Neutrophil (primary cell): ENCODE measurements around the gene NR3C2.

Experiments used
- H3K27ac ChIP-seq: fragments of 200-600 bp; sonication (generic); 2 replicates; pipeline ENCODE4 v1.5.1; 2016; ENCODE audit warnings: mild to moderate bottlenecking, moderate library complexity
- H3K27me3 ChIP-seq: fragments of 200-600 bp; sonication (generic); 2 replicates; pipeline ENCODE4 v1.6.0; 2016; ENCODE audit warnings: mild to moderate bottlenecking
- H3K36me3 ChIP-seq: fragments of 200-600 bp; sonication (generic); 2 replicates; pipeline ENCODE4 v1.5.1; 2017
- H3K4me1 ChIP-seq, 2 experiments: fragments of 200-600 bp in 1 of 2; sonication (generic) in 1 of 2; 1 replicate in 1 of 2; 2 replicates in 1 of 2; pipeline versions ENCODE4 v1.5.1 to v1.6.1; 2013 to 2016; ENCODE audit warnings: low read depth in 1 of 2, low read length in 1 of 2, mild to moderate bottlenecking in 1 of 2, moderate library complexity in 1 of 2; ENCODE audit not compliant: control insufficient read depth in 1 of 2, insufficient read depth in 1 of 2
- H3K4me3 ChIP-seq, 2 experiments: fragments of 200-600 bp in 1 of 2; sonication (generic) in 1 of 2; 1 replicate in 1 of 2; 2 replicates in 1 of 2; pipeline ENCODE4 v1.5.1; 2013 to 2016; ENCODE audit warnings: low read depth in 1 of 2, low read length in 1 of 2, mild to moderate bottlenecking in 1 of 2, moderate library complexity in 1 of 2
- H3K9me3 ChIP-seq: fragments of 200-600 bp; sonication (generic); 2 replicates; pipeline ENCODE4 v1.5.1; 2016
- TF ChIP-seq, protein P1 (sequence below): fragments of 200-600 bp; sonication (generic); IDR thresholded peaks from 2 replicates; pipeline ENCODE4 v1.5.1; 2016; ENCODE audit warnings: antibody characterized with exemption

NR3C2 gene

DNA sequence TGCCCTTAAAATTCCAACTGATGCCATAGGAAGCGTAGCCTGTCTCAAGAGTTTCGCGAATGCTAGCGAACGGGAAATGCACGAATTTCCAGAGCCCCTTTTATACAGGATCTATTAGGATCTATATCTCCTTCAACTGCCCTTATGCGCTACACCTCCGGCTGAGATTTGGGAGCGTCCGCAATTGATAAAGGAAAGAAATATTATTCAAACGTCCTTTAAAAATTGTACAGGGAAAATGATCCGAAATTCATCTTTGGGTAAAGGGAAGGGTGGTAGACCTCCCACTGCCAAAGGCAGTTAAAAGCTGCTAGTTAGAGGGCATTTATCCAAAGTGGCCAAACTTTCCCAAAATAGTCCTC, 609 bp downstream of the NR3C2 start:
- peaks cover 23 to 44% of the 10 kb centered on the region in 2 experiments for H3K4me1 ChIP-seq
- H3K36me3 ChIP-seq = no peaks in the 10 kb centered on the region
- peak overlapping the region; percentile 60 to 66 for H3K4me3 ChIP-seq
- H3K9me3 ChIP-seq = no peaks in the 10 kb centered on the region
- H3K27ac ChIP-seq = no peak overlapping the region
- TF ChIP-seq, protein P1, sequence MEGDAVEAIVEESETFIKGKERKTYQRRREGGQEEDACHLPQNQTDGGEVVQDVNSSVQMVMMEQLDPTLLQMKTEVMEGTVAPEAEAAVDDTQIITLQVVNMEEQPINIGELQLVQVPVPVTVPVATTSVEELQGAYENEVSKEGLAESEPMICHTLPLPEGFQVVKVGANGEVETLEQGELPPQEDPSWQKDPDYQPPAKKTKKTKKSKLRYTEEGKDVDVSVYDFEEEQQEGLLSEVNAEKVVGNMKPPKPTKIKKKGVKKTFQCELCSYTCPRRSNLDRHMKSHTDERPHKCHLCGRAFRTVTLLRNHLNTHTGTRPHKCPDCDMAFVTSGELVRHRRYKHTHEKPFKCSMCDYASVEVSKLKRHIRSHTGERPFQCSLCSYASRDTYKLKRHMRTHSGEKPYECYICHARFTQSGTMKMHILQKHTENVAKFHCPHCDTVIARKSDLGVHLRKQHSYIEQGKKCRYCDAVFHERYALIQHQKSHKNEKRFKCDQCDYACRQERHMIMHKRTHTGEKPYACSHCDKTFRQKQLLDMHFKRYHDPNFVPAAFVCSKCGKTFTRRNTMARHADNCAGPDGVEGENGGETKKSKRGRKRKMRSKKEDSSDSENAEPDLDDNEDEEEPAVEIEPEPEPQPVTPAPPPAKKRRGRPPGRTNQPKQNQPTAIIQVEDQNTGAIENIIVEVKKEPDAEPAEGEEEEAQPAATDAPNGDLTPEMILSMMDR = no peak
- peaks cover 100% of the 10 kb centered on the region for H3K27me3 ChIP-seq

DNA sequence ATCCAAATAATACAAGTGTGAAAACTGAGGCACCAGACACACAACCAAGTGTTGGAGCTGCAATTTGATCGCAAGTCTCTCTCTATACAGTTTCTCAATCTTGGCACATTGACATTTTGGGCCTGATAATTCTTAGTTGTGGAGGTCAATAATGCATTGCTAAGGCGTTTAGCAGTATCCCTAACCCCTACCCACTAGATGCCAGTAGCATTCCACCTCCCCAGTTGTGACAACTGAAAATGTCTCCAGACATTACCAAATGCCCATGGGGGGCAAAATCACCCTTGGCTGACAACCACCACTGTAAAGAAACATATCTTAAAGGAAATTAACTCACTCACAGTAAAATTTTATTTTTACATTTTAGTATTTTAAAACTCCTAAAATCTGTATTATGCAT, 4.2 kb downstream of the NR3C2 start:
- Histone ChIP-seq H3K9me3 (no peaks in the 10 kb centered on the region), H3K4me1 (peaks cover 15 to 17% of the 10 kb centered on the region in 2 experiments), H3K36me3 (no peaks in the 10 kb centered on the region), H3K4me3 (no peak overlapping the region), H3K27me3 (peaks cover 99% of the 10 kb centered on the region), H3K27ac (no peak overlapping the region)
- TF ChIP-seq, protein P1 = no peak

GRCh38 chr4:148437439-148437838, 4.8 kb downstream of the NR3C2 start:
- TF ChIP-seq, protein P1 = no peak
- Histone ChIP-seq H3K4me1 (peaks cover 9 to 13% of the 10 kb centered on the region in 2 experiments), H3K27ac (no peak overlapping the region), H3K9me3 (no peaks in the 10 kb centered on the region), H3K27me3 (peaks cover 99% of the 10 kb centered on the region), H3K4me3 (no peak overlapping the region), H3K36me3 (no peaks in the 10 kb centered on the region)

GRCh38 chr4:148436512-148436911, 5.7 kb downstream of the NR3C2 start:
- Histone ChIP-seq H3K4me3 (no peak overlapping the region), H3K9me3 (no peaks in the 10 kb centered on the region), H3K27ac (no peak overlapping the region), H3K4me1 (peaks cover 2 to 4% of the 10 kb centered on the region in 2 experiments), H3K27me3 (peaks cover 97% of the 10 kb centered on the region), H3K36me3 (no peaks in the 10 kb centered on the region)
- TF ChIP-seq, protein P1 = no peak

GRCh38 chr4:148435654-148436406, 6.4 kb downstream of the NR3C2 start:
- no peaks in the 10 kb centered on the region for H3K4me1 ChIP-seq
- no peaks in the 10 kb centered on the region for H3K9me3 ChIP-seq
- TF ChIP-seq, protein P1 = no peak
- H3K4me3 ChIP-seq = no peak overlapping the region
- no peak overlapping the region for H3K27ac ChIP-seq
- no peaks in the 10 kb centered on the region for H3K36me3 ChIP-seq
- H3K27me3 ChIP-seq = peaks cover 95% of the 10 kb centered on the region
